SK-N-MC (cell line): Measurements from ENCODE around the gene SDF2.

Experiments
- EZH2 ChIP-seq: fragments of 200-600 bp; sonication (generic); IDR thresholded peaks from one replicate; pipeline ENCODE4 v1.6.1; 2017; ENCODE audit warnings: antibody characterized with exemption
- POLR2AphosphoS5 ChIP-seq: IDR thresholded peaks from 2 replicates; pipeline ENCODE4 v1.6.1; 2012; ENCODE audit warnings: mild to moderate bottlenecking, low read depth, low read length, borderline replicate concordance

DNA sequence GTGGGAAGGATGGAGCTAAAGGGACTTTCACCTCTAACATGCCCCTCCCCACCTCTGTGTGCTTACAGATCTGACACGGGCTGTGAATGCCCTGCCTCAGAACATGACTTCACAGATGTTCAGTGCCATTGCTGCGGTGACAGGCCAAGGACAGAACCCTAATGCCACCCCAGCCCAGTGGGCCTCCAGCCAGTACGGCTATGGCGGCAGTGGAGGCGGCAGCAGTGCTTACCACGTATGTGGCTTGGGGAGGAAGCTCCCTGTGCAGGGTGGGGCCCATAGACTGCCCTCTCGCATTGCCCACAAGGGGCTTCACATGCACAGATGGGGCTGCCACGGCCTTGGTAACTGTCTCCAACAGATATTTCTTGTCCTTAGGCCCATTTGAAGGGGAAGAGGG is 38.6 kb upstream of the SDF2 start:
- TF ChIP-seq EZH2 (no peak), POLR2AphosphoS5 (no peak)
